Tibial nerve (tissue), 4 donors: ENCODE results near the gene G2E3. TPM values are rescaled to one million over a fixed set of nuclear protein-coding genes. Genes with fewer than 3 reads are reported as not detected.

Source experiments
- DNase-seq, 2 donors: peaks; one replicate each; pipeline ENCODE4 v3.0.0-alpha.2; 2019; ENCODE audit warnings: low spot score in 2 of 2
- H3K27ac ChIP-seq, 4 donors: fragments of 200-600 bp; sonication (generic) in 3 of 4; one replicate each; pipeline ENCODE4 v1.5.1; 2017 to 2019; ENCODE audit warnings: mild to moderate bottlenecking in 1 of 4
- H3K27me3 ChIP-seq, 2 donors: fragments of 200-600 bp; sonication (generic) in 1 of 2; one replicate each; pipeline versions ENCODE4 v1.5.1 to v1.6.0; 2017 to 2019
- H3K36me3 ChIP-seq, 3 donors: fragments of 200-600 bp; sonication (generic); one replicate each; pipeline ENCODE4 v1.5.1; 2018 to 2019
- H3K4me1 ChIP-seq, 4 donors: fragments of 200-600 bp; sonication (generic) in 3 of 4; one replicate each; pipeline ENCODE4 v1.5.1; 2017 to 2019
- H3K4me3 ChIP-seq, 4 donors: fragments of 200-600 bp; sonication (generic) in 3 of 4; one replicate each; pipeline ENCODE4 v1.5.1; 2017 to 2019; ENCODE audit warnings: mild to moderate bottlenecking in 1 of 4, moderate library complexity in 1 of 4
- H3K9me3 ChIP-seq, 4 donors: fragments of 200-600 bp; sonication (generic) in 3 of 4; one replicate each; pipeline ENCODE4 v1.5.1; 2017 to 2019
- EP300 ChIP-seq, 2 donors: sonication (generic); formaldehyde crosslinking; IDR thresholded peaks; one replicate each; pipeline ENCODE4 v1.6.1; 2017; ENCODE audit warnings: antibody characterized with exemption in 2 of 2, mild to moderate bottlenecking in 1 of 2
- POLR2A ChIP-seq, 2 donors: fragments of 450-650 bp; IDR thresholded peaks; one replicate each; pipeline ENCODE4 v1.6.1; 2017; ENCODE audit warnings: antibody characterized with exemption in 2 of 2, mild to moderate bottlenecking in 2 of 2, moderate library complexity in 2 of 2
- WGBS, 2 donors: methylation state at CpG; one replicate each; pipeline ENCODE4 v1.1.5; 2018; 5-methylcytosine and 5-hydroxymethylcytosine counted together
- total RNA-seq, 4 donors: library from RNA; depleted of rRNA; stranded (reverse); fragments of >200 nt; gene quantifications; one replicate each; pipeline ENCODE4 v1.1.0, GENCODE V29; 2016
- TF ChIP-seq, protein P1 (sequence below), 5 experiments: fragments of 200-600 bp in 3 of 5; fragments of 450-650 bp in 2 of 5; sonication (generic) in 3 of 5; IDR thresholded peaks; one replicate each; pipeline ENCODE4 v1.5.1; 2016 to 2019; ENCODE audit warnings: antibody characterized with exemption in 5 of 5, mild to moderate bottlenecking in 3 of 5, moderate library complexity in 2 of 5

G2E3 gene
- total RNA-seq, 4 donors from 2014 or later = 10.3 to 21.0 (median 13.6) TPM

GRCh38 chr14:30520536-30520935 lies 38.4 kb upstream of the G2E3 start:
- no peak for TF ChIP-seq EP300 (IDR thresholded peaks at IDR 0.05)
- TF ChIP-seq, protein P1, sequence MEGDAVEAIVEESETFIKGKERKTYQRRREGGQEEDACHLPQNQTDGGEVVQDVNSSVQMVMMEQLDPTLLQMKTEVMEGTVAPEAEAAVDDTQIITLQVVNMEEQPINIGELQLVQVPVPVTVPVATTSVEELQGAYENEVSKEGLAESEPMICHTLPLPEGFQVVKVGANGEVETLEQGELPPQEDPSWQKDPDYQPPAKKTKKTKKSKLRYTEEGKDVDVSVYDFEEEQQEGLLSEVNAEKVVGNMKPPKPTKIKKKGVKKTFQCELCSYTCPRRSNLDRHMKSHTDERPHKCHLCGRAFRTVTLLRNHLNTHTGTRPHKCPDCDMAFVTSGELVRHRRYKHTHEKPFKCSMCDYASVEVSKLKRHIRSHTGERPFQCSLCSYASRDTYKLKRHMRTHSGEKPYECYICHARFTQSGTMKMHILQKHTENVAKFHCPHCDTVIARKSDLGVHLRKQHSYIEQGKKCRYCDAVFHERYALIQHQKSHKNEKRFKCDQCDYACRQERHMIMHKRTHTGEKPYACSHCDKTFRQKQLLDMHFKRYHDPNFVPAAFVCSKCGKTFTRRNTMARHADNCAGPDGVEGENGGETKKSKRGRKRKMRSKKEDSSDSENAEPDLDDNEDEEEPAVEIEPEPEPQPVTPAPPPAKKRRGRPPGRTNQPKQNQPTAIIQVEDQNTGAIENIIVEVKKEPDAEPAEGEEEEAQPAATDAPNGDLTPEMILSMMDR (IDR thresholded peaks at IDR 0.05) = no peak
- TF ChIP-seq POLR2A (IDR thresholded peaks at IDR 0.05) = no peak
- no peak overlapping the region for H3K27ac ChIP-seq
- H3K4me1 ChIP-seq = peaks cover 0 to 16% (median 0%) of the 10 kb centered on the region in 4 donors
- DNase-seq = no peak
- WGBS, 2 donors = 58 to 69% methylated on average over 2 of the region's 2 CpGs
- no peaks in the 10 kb centered on the region for H3K9me3 ChIP-seq
- H3K36me3 ChIP-seq = no peaks in the 10 kb centered on the region
- no peak overlapping the region for H3K4me3 ChIP-seq
- no peaks in the 10 kb centered on the region for H3K27me3 ChIP-seq

- H3K4me3 ChIP-seq = no peak overlapping the region
- H3K9me3 ChIP-seq = no peaks in the 10 kb centered on the region
- DNase-seq = no peak
- H3K27me3 ChIP-seq = no peaks in the 10 kb centered on the region
- TF ChIP-seq POLR2A (IDR thresholded peaks at IDR 0.05) (no peak), EP300 (IDR thresholded peaks at IDR 0.05) (no peak)
- TF ChIP-seq, protein P1 (IDR thresholded peaks at IDR 0.05) = peak; percentile 47 to 71 (median 68)
- H3K36me3 ChIP-seq = no peaks in the 10 kb centered on the region
- 30 to 31% methylated on average over 9 of the region's 9 CpGs for WGBS, 2 donors
- H3K4me1 ChIP-seq = peaks cover 0 to 16% (median 0%) of the 10 kb centered on the region in 4 donors
- no peak overlapping the region for H3K27ac ChIP-seq
These were observed 36.8 kb upstream of the G2E3 start for GRCh38 chr14:30521899-30522736.

DNA sequence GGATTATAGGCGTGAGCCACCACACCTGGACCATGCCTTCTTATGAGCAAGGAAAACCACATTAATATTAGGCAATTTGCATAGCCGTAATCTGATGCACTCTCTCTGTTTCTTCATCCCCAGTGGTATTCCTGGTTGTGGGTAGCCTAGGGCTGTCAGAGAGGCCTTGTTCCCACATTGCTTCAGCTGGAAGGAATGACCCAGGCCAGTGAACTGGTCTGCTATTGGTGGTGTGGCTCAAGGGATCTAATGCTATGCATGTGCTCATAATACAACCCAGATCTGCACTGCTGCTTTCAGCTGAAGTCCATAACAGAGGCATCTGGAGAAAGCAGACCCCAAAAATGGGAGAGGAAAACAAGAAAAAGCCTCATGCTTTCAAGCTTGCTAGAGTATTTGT lies 33.1 kb upstream of the G2E3 start:
- H3K4me1 ChIP-seq = peaks cover 0 to 14% (median 0%) of the 10 kb centered on the region in 4 donors
- no peaks in the 10 kb centered on the region for H3K27me3 ChIP-seq
- H3K4me3 ChIP-seq = no peak overlapping the region
- H3K36me3 ChIP-seq = no peaks in the 10 kb centered on the region
- WGBS, 2 donors = 83 to 86% methylated on average over 2 of the region's 2 CpGs
- no peak for DNase-seq
- H3K9me3 ChIP-seq = no peaks in the 10 kb centered on the region
- TF ChIP-seq, protein P1 (IDR thresholded peaks at IDR 0.05) = no peak
- TF ChIP-seq POLR2A (IDR thresholded peaks at IDR 0.05) = no peak
- no peak for TF ChIP-seq EP300 (IDR thresholded peaks at IDR 0.05)
- no peak overlapping the region for H3K27ac ChIP-seq

DNA sequence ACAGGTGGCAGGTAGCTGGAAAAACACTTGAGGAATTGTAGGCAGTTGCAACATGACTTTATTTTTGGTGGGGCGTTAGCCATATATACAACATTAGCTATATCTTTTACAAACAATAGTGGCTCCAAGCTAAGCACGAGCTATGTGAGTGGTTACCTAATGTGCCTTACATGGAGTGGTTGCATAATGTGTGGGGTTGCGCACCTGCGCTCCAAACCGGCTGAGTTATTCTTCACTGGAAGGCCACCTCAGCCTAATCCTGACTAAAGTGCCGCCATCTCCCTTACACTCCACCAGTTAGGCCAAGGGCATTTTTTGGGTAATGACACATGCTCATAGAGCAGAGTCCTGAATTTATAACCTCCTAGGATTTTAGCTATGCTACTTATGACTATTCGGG lies 31.8 kb upstream of the G2E3 start:
- H3K36me3 ChIP-seq = no peaks in the 10 kb centered on the region
- WGBS, 2 donors = 97% methylated on average over 7 of the region's 7 CpGs
- DNase-seq = no peak
- TF ChIP-seq EP300 (IDR thresholded peaks at IDR 0.05) = no peak
- H3K4me1 ChIP-seq = peaks cover 0 to under 1% (median 0%) of the 10 kb centered on the region in 4 donors
- H3K9me3 ChIP-seq = no peaks in the 10 kb centered on the region
- no peak overlapping the region for H3K4me3 ChIP-seq
- H3K27me3 ChIP-seq = no peaks in the 10 kb centered on the region
- no peak overlapping the region for H3K27ac ChIP-seq

DNA sequence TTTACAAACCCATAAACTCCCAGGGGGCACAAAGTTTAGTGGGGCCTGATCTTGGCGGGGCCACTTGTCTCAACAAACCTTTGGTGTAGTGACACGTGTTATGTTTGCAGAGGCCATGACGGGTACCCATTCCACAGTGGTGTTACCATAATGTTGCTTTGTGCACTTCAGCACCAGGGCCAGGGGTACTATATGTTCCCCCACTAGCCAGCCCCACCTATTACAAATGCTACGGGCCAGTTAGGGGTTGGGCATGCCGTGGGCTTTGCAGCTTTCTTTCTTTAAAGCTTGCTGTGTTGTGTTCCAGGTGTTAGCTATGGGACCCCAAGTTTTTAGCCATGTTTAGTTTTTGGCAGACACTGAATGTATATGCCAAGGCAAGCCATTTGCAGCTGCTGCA lies 30.8 kb upstream of the G2E3 start:
- no peak for TF ChIP-seq EP300 (IDR thresholded peaks at IDR 0.05)
- TF ChIP-seq, protein P1 (IDR thresholded peaks at IDR 0.05) = no peak
- TF ChIP-seq POLR2A (IDR thresholded peaks at IDR 0.05) = no peak
- H3K36me3 ChIP-seq = no peaks in the 10 kb centered on the region
- H3K27ac ChIP-seq = no peak overlapping the region
- no peak overlapping the region for H3K4me3 ChIP-seq
- no peaks in the 10 kb centered on the region for H3K4me1 ChIP-seq
- H3K27me3 ChIP-seq = no peaks in the 10 kb centered on the region
- DNase-seq = no peak
- 73 to 82% methylated on average over 5 of the region's 5 CpGs for WGBS, 2 donors
- H3K9me3 ChIP-seq = no peaks in the 10 kb centered on the region
